HFF-Myc (cell line): Measurements from ENCODE around the gene WNT6.

Experiments
- DNase-seq: peaks from one replicate; pipeline ENCODE4 v3.0.0-alpha.2; 2011; ENCODE audit warnings: low read depth; ENCODE audit errors: extremely low read depth
- H3K4me3 ChIP-seq: replicated peaks from 2 replicates; pipeline ENCODE4 v1.5.1; 2011; ENCODE audit warnings: low read depth, mild to moderate bottlenecking, control low read depth, low read length
- TF ChIP-seq, protein P1 (sequence below): IDR thresholded peaks from 2 replicates; pipeline ENCODE4 v1.5.1; 2012; ENCODE audit warnings: mild to moderate bottlenecking, low read depth, low read length, control low read depth; ENCODE audit errors: missing control alignments

Gene WNT6

DNA sequence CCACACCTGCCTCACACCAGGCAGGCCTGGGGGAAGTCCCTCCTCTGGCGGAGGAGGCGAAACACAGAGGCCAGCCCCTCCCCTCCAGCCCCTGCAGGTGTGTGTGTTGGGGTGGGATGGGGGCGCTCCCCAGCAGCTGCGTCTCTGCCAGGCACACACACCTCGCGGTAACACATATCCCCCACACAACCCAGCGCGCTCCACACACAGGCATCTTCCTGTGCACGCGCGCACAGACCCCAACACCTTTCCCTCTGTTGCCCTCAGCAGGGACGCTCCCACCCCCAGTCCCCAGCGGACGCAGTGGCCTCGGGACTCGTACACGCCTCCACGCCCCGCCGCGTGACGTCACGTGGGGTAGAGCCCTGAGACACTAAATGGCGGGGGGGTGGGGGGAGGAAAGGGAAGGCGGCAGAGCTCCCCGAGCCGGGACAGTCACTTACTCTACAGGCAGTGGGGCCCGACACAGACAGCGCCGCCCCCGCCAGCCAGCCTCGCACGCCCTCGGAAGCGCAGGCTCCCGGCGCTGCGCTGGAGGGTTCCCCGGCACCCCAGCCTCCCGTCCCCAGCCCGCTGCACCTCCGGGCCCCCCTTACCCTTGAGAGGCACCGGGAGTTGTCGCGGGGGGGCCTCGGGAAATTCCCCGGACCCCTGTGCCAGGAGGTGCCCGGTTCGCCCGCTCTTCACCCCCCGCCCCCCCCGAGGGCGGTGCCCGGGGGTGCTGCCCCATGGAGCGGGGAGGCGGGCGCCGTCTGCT is 20.7 kb downstream of the WNT6 start, which contains the start of gene WNT10A:
Gene WNT10A (plus strand): TSS at position 751 of the 757 bp plus-strand sequence. CDS start 144 bp downstream, outside the sequence.
- DNase-seq: no peak
- H3K4me3 ChIP-seq: no peak within 1 kb of the TSS
- TF ChIP-seq, protein P1, sequence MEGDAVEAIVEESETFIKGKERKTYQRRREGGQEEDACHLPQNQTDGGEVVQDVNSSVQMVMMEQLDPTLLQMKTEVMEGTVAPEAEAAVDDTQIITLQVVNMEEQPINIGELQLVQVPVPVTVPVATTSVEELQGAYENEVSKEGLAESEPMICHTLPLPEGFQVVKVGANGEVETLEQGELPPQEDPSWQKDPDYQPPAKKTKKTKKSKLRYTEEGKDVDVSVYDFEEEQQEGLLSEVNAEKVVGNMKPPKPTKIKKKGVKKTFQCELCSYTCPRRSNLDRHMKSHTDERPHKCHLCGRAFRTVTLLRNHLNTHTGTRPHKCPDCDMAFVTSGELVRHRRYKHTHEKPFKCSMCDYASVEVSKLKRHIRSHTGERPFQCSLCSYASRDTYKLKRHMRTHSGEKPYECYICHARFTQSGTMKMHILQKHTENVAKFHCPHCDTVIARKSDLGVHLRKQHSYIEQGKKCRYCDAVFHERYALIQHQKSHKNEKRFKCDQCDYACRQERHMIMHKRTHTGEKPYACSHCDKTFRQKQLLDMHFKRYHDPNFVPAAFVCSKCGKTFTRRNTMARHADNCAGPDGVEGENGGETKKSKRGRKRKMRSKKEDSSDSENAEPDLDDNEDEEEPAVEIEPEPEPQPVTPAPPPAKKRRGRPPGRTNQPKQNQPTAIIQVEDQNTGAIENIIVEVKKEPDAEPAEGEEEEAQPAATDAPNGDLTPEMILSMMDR: no peak

DNA sequence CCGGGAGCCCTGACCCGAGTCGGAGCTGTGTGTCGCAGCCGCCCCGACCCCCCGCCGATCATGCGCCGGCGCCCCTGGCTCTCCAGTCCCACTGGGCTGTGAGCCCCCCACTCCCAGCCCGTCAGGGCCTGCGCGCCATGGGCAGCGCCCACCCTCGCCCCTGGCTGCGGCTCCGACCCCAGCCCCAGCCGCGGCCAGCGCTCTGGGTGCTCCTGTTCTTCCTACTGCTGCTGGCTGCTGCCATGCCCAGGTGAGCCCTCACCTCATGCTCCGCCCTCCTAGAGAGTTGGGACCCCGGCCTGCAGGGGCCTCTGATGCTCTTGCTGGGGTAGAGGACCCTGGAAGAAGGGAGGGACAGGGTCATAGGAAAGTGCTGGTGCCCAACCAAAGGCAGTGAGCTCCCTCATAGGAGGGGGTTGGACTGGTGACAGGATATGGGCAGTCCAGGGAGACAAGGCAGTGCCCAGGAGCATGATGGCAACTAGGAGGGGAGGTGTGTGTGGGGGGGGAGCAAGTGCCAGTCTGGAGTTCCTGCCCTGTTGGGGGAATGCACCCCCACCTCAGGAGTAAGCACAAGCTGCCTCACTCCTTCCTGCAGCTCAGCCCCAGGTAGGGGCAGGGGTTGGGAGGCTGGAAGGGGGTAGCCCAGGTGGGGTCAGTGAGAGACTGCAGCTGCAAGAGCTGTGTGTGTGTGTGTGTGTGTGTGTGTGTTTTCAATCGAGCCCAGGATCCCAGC is 21.4 kb downstream of the WNT6 start:
- no peak overlapping the region for H3K4me3 ChIP-seq
- DNase-seq: no peak
- TF ChIP-seq, protein P1: no peak

DNA sequence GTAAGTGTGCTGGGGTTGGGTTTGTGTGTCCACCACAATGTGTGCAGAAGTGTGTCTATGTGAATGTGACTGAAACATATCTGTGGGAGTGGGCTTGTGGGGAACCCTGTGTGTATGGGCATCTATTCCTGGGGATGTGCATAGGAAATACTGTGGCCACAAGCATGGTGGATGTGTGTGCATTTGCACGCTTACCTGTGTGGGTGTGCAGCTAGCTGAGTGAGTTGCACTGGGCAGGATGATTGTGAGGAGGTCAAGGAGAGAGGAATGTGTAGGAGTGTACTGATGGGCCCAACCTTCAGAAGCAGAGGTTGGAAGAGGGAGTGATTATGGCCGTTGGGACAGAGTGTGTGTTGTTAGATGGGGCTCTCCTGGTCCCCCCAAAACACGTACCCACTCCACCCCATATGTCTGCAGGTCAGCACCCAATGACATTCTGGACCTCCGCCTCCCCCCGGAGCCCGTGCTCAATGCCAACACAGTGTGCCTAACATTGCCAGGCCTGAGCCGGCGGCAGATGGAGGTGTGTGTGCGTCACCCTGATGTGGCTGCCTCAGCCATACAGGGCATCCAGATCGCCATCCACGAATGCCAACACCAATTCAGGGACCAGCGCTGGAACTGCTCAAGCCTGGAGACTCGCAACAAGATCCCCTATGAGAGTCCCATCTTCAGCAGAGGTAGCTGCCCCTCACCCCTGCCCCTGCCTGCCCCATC is 22.3 kb downstream of the WNT6 start:
- DNase-seq: no peak
- H3K4me3 ChIP-seq: no peak overlapping the region
- TF ChIP-seq, protein P1: no peak

DNA sequence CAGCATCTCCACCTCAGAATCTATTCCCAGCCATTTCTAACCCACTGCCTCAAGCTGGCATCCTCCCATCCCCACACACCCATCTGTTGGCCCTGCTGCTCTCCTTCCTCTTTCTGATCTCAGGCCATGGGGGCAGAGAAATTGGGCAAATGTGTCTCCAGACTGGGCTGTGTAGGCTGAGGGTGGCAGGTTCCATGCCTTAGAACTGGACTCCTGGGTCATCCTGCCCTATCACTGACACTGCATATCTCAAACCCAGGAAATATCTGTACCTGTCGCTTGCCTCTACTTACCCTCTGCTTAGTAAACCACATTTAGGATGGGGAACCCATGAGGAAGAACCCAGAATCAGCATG is 22.8 kb downstream of the WNT6 start:
- DNase-seq: no peak
- H3K4me3 ChIP-seq: no peak overlapping the region
- TF ChIP-seq, protein P1: no peak

DNA sequence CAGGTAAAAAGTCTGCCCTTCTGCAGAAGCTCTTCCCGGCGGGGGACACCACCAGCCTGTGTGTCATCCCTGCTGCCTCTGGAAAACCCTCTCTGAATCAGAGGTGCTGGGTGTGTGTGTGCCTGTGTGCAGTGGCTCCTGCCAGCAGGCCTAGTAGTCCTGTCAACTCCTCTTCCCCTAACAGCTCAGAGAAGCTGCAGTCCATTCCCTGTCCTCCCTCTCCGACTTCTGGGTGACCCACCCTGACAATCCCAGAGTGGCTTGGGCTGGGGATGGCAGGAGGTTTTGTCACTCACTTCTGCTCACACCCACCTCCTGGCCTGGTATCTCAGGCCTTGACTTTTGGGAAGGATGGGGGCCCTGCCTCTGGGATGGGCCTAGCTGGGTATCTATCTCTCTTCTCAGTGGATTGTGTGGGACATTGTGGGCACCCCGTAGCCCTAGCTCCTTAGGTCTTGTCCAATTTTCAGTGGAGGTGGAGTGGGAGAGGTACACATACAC is 23.3 kb downstream of the WNT6 start:
- TF ChIP-seq, protein P1: no peak
- DNase-seq: no peak
- no peak overlapping the region for H3K4me3 ChIP-seq
